Muscle layer of colon (tissue), 2 donors: ENCODE data around the gene CCDC88B.
"Not testable (repeated sequence)": the region's sequence is repeated elsewhere in the genome, so short reads cannot be mapped to it uniquely, and the experiment has no call there.

Experiments used
- H3K27ac ChIP-seq: one replicate; pipeline ENCODE4 v1.7.0; 2013; ENCODE audit warnings: low read depth, mild to moderate bottlenecking, low read length, moderate library complexity
- H3K27me3 ChIP-seq, 2 donors: one replicate each; pipeline ENCODE4 v1.7.0; 2013; ENCODE audit warnings: low read length in 2 of 2, mild to moderate bottlenecking in 2 of 2; ENCODE audit not compliant: insufficient read depth in 2 of 2, control insufficient read depth in 1 of 2
- H3K36me3 ChIP-seq: one replicate; pipeline ENCODE4 v1.7.0; 2013; ENCODE audit warnings: mild to moderate bottlenecking, low read length; ENCODE audit not compliant: insufficient read depth
- H3K4me1 ChIP-seq: one replicate; pipeline ENCODE4 v1.7.0; 2013; ENCODE audit warnings: mild to moderate bottlenecking, low read length; ENCODE audit not compliant: insufficient read depth
- H3K4me3 ChIP-seq, 2 donors: one replicate each; pipeline ENCODE4 v1.7.0; 2013; ENCODE audit warnings: low read length in 2 of 2, low read depth in 1 of 2, mild to moderate bottlenecking in 1 of 2, moderate library complexity in 1 of 2
- H3K9ac ChIP-seq: one replicate; pipeline ENCODE4 v1.7.0; 2013; ENCODE audit warnings: low read length
- H3K9me3 ChIP-seq: one replicate; pipeline ENCODE4 v1.7.0; 2013; ENCODE audit warnings: mild to moderate bottlenecking, low read length
- donor health status: abdominal sarcoma.
- donor health status: Adenocarcinoma of cecum.

Gene CCDC88B

GRCh38 chr11:64317325-64317960 lies 22.6 kb upstream of the CCDC88B start, which contains the start of gene TRMT112:
Gene TRMT112, minus strand, starts transcription at chr11:64317559. Its CDS starts 33 bp downstream, at chr11:64317526.
- peak within 1 kb of the TSS; percentile 99 for H3K27ac ChIP-seq
- no peaks in the 10 kb centered on the region for H3K27me3 ChIP-seq
- H3K36me3 ChIP-seq = peaks cover 9% of the 10 kb centered on the region
- H3K4me1 ChIP-seq = peaks cover 17% of the 10 kb centered on the region
- H3K9ac ChIP-seq = peak within 1 kb of the TSS; percentile 93
- H3K9me3 ChIP-seq = no peaks in the 10 kb centered on the region
- peak within 1 kb of the TSS; percentile 92 to 98 for H3K4me3 ChIP-seq

- Histone ChIP-seq H3K27me3 (no peaks in the 10 kb centered on the region), H3K9me3 (no peaks in the 10 kb centered on the region), H3K4me1 (peaks cover 17% of the 10 kb centered on the region), H3K9ac (peak within 1 kb of the TSS; percentile 93), H3K27ac (peak within 1 kb of the TSS; percentile 99), H3K4me3 (peak within 1 kb of the TSS; percentile 92 to 98), H3K36me3 (peaks cover 9% of the 10 kb centered on the region)
Measured at GRCh38 chr11:64317961-64318765, 21.8 kb upstream of the CCDC88B start, which contains the start of gene PRDX5. Gene PRDX5, plus strand, starts transcription at chr11:64318121. Its CDS starts 95 bp downstream, at chr11:64318216.

GRCh38 chr11:64318766-64319761 lies 20.9 kb upstream of the CCDC88B start:
- peak overlapping the region; percentile 93 for H3K9ac ChIP-seq
- H3K36me3 ChIP-seq = peaks cover 9% of the 10 kb centered on the region
- no peaks in the 10 kb centered on the region for H3K27me3 ChIP-seq
- H3K4me3 ChIP-seq = peak overlapping the region; percentile 92 to 98
- no peaks in the 10 kb centered on the region for H3K9me3 ChIP-seq
- H3K4me1 ChIP-seq = peaks cover 17% of the 10 kb centered on the region
- H3K27ac ChIP-seq = peak overlapping the region; percentile 58

- H3K4me3 ChIP-seq = no peak overlapping the region
- H3K27me3 ChIP-seq = no peaks in the 10 kb centered on the region
- no peaks in the 10 kb centered on the region for H3K9me3 ChIP-seq
- H3K9ac ChIP-seq = no peak overlapping the region
- no peak overlapping the region for H3K27ac ChIP-seq
- peaks cover 9% of the 10 kb centered on the region for H3K36me3 ChIP-seq
- H3K4me1 ChIP-seq = peaks cover 17% of the 10 kb centered on the region
Measured at GRCh38 chr11:64320556-64320955, 19.4 kb upstream of the CCDC88B start.

- no peak overlapping the region for H3K4me3 ChIP-seq
- no peak overlapping the region for H3K27ac ChIP-seq
- no peaks in the 10 kb centered on the region for H3K9me3 ChIP-seq
- peaks cover 6% of the 10 kb centered on the region for H3K36me3 ChIP-seq
- no peak overlapping the region for H3K9ac ChIP-seq
- peaks cover 17% of the 10 kb centered on the region for H3K4me1 ChIP-seq
- no peaks in the 10 kb centered on the region for H3K27me3 ChIP-seq
Measured at GRCh38 chr11:64321026-64321425, 19.0 kb upstream of the CCDC88B start.

GRCh38 chr11:64321533-64321932 lies 18.5 kb upstream of the CCDC88B start:
- no peaks in the 10 kb centered on the region for H3K9me3 ChIP-seq
- peaks cover 1% of the 10 kb centered on the region for H3K36me3 ChIP-seq
- no peak overlapping the region for H3K27ac ChIP-seq
- H3K9ac ChIP-seq = no peak overlapping the region
- no peak overlapping the region for H3K4me3 ChIP-seq
- H3K4me1 ChIP-seq = peaks cover 12% of the 10 kb centered on the region
- no peaks in the 10 kb centered on the region for H3K27me3 ChIP-seq

- Histone ChIP-seq H3K9me3 (no peaks in the 10 kb centered on the region), H3K9ac (no peak overlapping the region), H3K36me3 (no peaks in the 10 kb centered on the region), H3K27me3 (no peaks in the 10 kb centered on the region), H3K4me1 (peaks cover 9% of the 10 kb centered on the region), H3K4me3 (no peak overlapping the region), H3K27ac (no peak overlapping the region)
Measured at GRCh38 chr11:64322925-64323260, 17.1 kb upstream of the CCDC88B start.

GRCh38 chr11:64323373-64323772 lies 16.6 kb upstream of the CCDC88B start:
- Histone ChIP-seq H3K9me3 (no peaks in the 10 kb centered on the region), H3K27me3 (no peaks in the 10 kb centered on the region), H3K4me1 (peaks cover 9% of the 10 kb centered on the region), H3K36me3 (no peaks in the 10 kb centered on the region), H3K9ac (no peak overlapping the region), H3K27ac (no peak overlapping the region), H3K4me3 (no peak overlapping the region)

- H3K4me1 ChIP-seq, H3K9me3 ChIP-seq, H3K36me3 ChIP-seq, H3K27ac ChIP-seq, H3K9ac ChIP-seq, H3K27me3 ChIP-seq, H3K4me3 ChIP-seq: not testable (repeated sequence)
Measured at GRCh38 chr11:64323984-64324383, 16.0 kb upstream of the CCDC88B start.

GRCh38 chr11:64324692-64325469 lies 15.1 kb upstream of the CCDC88B start:
- no peaks in the 10 kb centered on the region for H3K27me3 ChIP-seq
- H3K4me1 ChIP-seq = no peaks in the 10 kb centered on the region
- H3K4me3 ChIP-seq = no peak overlapping the region
- H3K27ac ChIP-seq = no peak overlapping the region
- no peaks in the 10 kb centered on the region for H3K36me3 ChIP-seq
- no peaks in the 10 kb centered on the region for H3K9me3 ChIP-seq
- no peak overlapping the region for H3K9ac ChIP-seq
